ENCODE measurements around the gene SHISA5.

SHISA5 gene

DNA sequence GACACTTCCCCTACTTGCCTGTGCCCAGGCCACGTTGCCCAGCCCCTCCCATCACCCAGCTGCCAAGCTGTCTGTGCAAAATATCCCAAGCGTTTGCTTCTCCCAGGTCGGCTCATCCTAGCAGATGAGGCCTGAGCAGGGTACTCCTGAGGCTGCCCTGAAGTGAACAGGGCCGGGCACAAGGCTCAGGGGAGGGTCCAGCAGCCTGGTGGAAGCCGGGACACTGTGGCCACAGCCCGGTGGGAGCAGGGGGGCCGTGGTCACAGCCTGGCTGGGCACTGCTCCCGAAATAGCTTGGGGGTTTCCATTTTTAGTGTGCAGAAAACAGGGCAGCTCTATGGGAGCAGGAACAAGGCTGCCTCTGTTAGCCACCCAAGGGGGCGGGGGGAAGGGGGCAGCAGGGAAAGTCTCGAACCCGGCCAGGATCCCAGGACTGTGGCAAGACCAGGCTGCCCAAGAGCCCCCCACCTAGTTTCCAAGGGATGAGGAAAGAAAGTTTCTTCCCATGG is 77.5 kb downstream of the SHISA5 start:
- Histone ChIP-seq H3K4me1 (ENCODE audit: low read length) (peaks cover 26% of the 10 kb centered on the region; the same call in 1 of the 2 replicates), H3K4me2 (ENCODE audit: low read length) (no peak overlapping the region), H3K79me2 (ENCODE audit: low read length) (peaks cover 26% of the 10 kb centered on the region), H3K27me3 (ENCODE audit: low read depth, low read length) (no peaks in the 10 kb centered on the region), H3K27ac (ENCODE audit: low read length) (no peak overlapping the region), H3K9me3 (ENCODE audit: insufficient read depth, low read length) (no peaks in the 10 kb centered on the region), H4K20me1 (ENCODE audit: insufficient read depth, low read length) (peaks cover 4% of the 10 kb centered on the region; the same call in 1 of the 2 replicates), H2AFZ (ENCODE audit: low read depth, low read length) (no peak overlapping the region), H3K9ac (ENCODE audit: low read length) (no peak overlapping the region), H3K4me3 (ENCODE audit: low read length) (no peak overlapping the region), H3K36me3 (replicated peaks; ENCODE audit: low read depth, low read length) (peaks cover 4% of the 10 kb centered on the region)
- no peak for TF ChIP-seq EZH2phosphoT487 (IDR thresholded peaks at IDR 0.05; ENCODE audit: low read depth)
- TF ChIP-seq, protein P1, sequence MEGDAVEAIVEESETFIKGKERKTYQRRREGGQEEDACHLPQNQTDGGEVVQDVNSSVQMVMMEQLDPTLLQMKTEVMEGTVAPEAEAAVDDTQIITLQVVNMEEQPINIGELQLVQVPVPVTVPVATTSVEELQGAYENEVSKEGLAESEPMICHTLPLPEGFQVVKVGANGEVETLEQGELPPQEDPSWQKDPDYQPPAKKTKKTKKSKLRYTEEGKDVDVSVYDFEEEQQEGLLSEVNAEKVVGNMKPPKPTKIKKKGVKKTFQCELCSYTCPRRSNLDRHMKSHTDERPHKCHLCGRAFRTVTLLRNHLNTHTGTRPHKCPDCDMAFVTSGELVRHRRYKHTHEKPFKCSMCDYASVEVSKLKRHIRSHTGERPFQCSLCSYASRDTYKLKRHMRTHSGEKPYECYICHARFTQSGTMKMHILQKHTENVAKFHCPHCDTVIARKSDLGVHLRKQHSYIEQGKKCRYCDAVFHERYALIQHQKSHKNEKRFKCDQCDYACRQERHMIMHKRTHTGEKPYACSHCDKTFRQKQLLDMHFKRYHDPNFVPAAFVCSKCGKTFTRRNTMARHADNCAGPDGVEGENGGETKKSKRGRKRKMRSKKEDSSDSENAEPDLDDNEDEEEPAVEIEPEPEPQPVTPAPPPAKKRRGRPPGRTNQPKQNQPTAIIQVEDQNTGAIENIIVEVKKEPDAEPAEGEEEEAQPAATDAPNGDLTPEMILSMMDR (IDR thresholded peaks at IDR 0.05; ENCODE audit: low read depth, low read length), result no peak

DNA sequence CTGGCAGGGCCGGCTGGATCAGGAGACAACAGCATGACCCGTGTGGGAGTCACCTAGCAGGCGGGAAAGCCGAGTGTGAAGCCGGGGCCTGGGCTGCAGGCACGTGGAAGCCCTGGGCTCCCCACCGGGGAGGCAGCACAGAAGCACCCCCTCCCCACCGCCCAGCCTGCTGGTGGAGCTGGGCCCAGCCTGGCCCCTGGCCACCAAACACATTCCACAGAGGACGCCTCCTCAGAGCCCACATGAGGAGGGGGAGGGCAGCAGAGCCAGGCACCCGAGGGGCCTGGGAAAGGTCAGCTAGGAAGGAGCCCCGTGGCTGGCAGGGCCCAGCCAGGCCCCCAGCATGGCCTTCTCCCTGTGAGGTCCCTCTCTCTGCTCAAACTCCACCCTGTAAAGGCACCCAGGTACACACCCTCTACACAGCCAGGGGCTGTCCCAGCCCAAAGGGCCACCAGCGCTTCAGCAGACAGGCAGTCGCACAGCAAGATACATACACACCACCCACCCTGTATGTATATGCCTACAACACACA is 78.6 kb downstream of the SHISA5 start:
- no peak overlapping the region for H3K4me2 ChIP-seq (ENCODE audit: low read length)
- H2AFZ ChIP-seq (ENCODE audit: low read depth, low read length), result no peak overlapping the region
- TF ChIP-seq EZH2phosphoT487 (IDR thresholded peaks at IDR 0.05; ENCODE audit: low read depth), result no peak
- TF ChIP-seq, protein P1 (IDR thresholded peaks at IDR 0.05; ENCODE audit: low read depth, low read length), result no peak
- H3K9me3 ChIP-seq (ENCODE audit: insufficient read depth, low read length), result no peaks in the 10 kb centered on the region
- no peak overlapping the region for H3K27ac ChIP-seq (ENCODE audit: low read length)
- H3K27me3 ChIP-seq (ENCODE audit: low read depth, low read length), result no peaks in the 10 kb centered on the region
- H4K20me1 ChIP-seq (ENCODE audit: insufficient read depth, low read length), result peaks cover 4% of the 10 kb centered on the region; the same call in 1 of the 2 replicates
- peaks cover 26% of the 10 kb centered on the region for H3K79me2 ChIP-seq (ENCODE audit: low read length)
- H3K36me3 ChIP-seq (replicated peaks; ENCODE audit: low read depth, low read length), result peaks cover 4% of the 10 kb centered on the region
- H3K4me1 ChIP-seq (ENCODE audit: low read length), result peaks cover 26% of the 10 kb centered on the region; the same call in 1 of the 2 replicates
- H3K9ac ChIP-seq (ENCODE audit: low read length), result no peak overlapping the region
- H3K4me3 ChIP-seq (ENCODE audit: low read length), result no peak overlapping the region

DNA sequence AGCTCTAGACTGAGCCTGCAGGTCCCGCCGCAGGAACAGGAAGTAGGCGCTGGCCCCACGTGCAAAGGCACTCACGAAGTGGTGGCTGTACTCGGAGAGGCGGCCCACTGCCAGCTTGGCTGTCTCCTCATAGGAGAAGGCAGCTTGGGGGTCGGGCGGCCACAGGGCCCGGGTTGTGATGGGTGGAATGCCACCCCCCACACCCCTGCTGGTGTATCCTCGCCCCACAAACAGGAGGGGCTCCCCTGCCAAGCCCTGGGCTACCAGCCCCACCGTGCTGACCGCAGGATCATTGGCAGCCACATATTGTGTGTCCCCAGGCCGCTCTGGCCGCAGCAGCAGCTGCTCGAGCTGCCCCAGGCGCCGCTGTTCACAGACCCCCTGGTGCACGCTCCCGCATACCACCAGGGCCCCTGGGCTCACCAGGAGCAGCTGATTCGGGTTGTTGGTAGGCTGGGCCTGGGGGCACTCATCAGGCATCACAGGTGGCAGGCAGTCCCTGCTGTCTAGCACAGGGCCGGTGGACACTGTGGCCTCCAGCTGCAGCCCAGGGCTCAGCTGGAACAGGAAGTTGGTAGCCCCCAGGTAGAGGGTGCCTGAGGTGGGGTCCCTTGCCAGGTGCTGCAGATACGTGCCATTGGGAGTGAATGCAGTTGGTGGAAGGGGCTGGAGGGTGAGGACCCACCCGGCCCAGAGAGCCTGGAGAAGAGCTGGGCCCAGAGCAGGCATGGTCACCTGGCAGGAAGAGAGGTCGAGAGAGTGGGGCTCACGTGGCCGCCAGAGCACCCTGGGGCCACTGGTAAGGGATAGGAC is 79.9 kb downstream of the SHISA5 start:
- no peaks in the 10 kb centered on the region for H3K9me3 ChIP-seq (ENCODE audit: insufficient read depth, low read length)
- peaks cover 26% of the 10 kb centered on the region for H3K79me2 ChIP-seq (ENCODE audit: low read length)
- peaks cover 4% of the 10 kb centered on the region; the same call in 1 of the 2 replicates for H4K20me1 ChIP-seq (ENCODE audit: insufficient read depth, low read length)
- H3K27ac ChIP-seq (ENCODE audit: low read length), result no peak overlapping the region
- H3K36me3 ChIP-seq (replicated peaks; ENCODE audit: low read depth, low read length), result peaks cover 4% of the 10 kb centered on the region
- H2AFZ ChIP-seq (ENCODE audit: low read depth, low read length), result no peak overlapping the region
- H3K4me3 ChIP-seq (ENCODE audit: low read length), result no peak overlapping the region
- H3K27me3 ChIP-seq (ENCODE audit: low read depth, low read length), result no peaks in the 10 kb centered on the region
- no peak overlapping the region for H3K9ac ChIP-seq (ENCODE audit: low read length)
- TF ChIP-seq, protein P1 (IDR thresholded peaks at IDR 0.05; ENCODE audit: low read depth, low read length), result no peak
- no peak for TF ChIP-seq EZH2phosphoT487 (IDR thresholded peaks at IDR 0.05; ENCODE audit: low read depth)
- H3K4me2 ChIP-seq (ENCODE audit: low read length), result no peak overlapping the region
- H3K4me1 ChIP-seq (ENCODE audit: low read length), result peaks cover 21% of the 10 kb centered on the region; the same call in 1 of the 2 replicates

DNA sequence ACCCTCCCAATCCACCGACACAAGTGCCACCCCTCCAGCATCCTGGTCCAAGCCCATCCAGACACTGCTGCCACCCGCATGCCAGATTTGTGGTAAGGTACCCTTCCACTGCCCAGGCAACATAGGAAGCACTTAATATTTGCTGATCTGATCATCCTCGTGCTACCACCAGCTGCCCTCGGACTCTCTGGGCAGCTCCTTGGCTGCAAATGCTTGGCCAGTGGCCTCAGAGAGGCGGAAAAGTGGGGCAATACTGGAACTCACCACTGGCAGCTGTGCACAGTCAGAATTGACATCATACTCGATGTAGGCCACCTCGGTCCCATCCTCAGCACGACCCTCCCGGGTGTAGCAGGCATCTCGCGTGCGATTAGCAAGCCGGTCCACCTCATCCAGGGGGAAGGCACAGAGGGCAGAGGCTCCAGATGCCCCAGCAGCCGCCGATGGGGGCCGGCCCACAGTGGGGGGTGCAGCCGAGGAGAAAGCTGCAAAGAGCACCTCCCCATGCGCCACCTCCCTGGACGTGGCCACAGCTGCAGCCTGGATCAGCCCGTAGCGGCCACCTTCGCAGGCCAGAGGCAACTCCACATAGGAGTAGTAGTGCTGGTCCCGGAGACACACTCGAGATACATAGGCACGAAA is 80.6 kb downstream of the SHISA5 start:
- TF ChIP-seq, protein P1 (IDR thresholded peaks at IDR 0.05; ENCODE audit: low read depth, low read length), result no peak
- TF ChIP-seq EZH2phosphoT487 (IDR thresholded peaks at IDR 0.05; ENCODE audit: low read depth), result no peak
- peaks cover 4% of the 10 kb centered on the region; the same call in 1 of the 2 replicates for H4K20me1 ChIP-seq (ENCODE audit: insufficient read depth, low read length)

More for the DNA sequence above, 80.6 kb downstream of the SHISA5 start:
- H2AFZ ChIP-seq (ENCODE audit: low read depth, low read length), result no peak overlapping the region
- no peaks in the 10 kb centered on the region for H3K9me3 ChIP-seq (ENCODE audit: insufficient read depth, low read length)
- no peaks in the 10 kb centered on the region for H3K27me3 ChIP-seq (ENCODE audit: low read depth, low read length)
- peaks cover 4% of the 10 kb centered on the region for H3K36me3 ChIP-seq (replicated peaks; ENCODE audit: low read depth, low read length)
- H3K27ac ChIP-seq (ENCODE audit: low read length), result no peak overlapping the region
- H3K4me2 ChIP-seq (ENCODE audit: low read length), result no peak overlapping the region
- H3K9ac ChIP-seq (ENCODE audit: low read length), result no peak overlapping the region
- H3K4me3 ChIP-seq (ENCODE audit: low read length), result no peak overlapping the region
- peaks cover 20% of the 10 kb centered on the region; the same call in 1 of the 2 replicates for H3K4me1 ChIP-seq (ENCODE audit: low read length)
- H3K79me2 ChIP-seq (ENCODE audit: low read length), result peaks cover 25% of the 10 kb centered on the region
